HepG2 (cell line): ENCODE data around the gene KLHL11.

ENCODE experiments used
- CCAR2 ChIP-seq: fragments of 200-400 bp; formaldehyde crosslinking; optimal IDR thresholded peaks from 2 replicates; pipeline ENCODE3; 2018; ENCODE audit warnings: low read depth, mild to moderate bottlenecking, low read length, moderate library complexity
- EZH2 ChIP-seq: conservative IDR thresholded peaks from 2 replicates; pipeline ENCODE4 v1.6.1; 2012; ENCODE audit warnings: mild to moderate bottlenecking, low read depth, low read length, moderate library complexity
- KDM4B ChIP-seq: sonication (generic); formaldehyde crosslinking; IDR thresholded peaks from 2 replicates; pipeline ENCODE4 v1.4.0; 2020; ENCODE audit warnings: missing genetic modification reagents
- KDM5A ChIP-seq: fragments of 200-600 bp; sonication (generic); IDR thresholded peaks from 2 replicates; pipeline ENCODE4 v1.7.0; 2018; ENCODE audit warnings: antibody characterized with exemption, mild to moderate bottlenecking, low read length, borderline replicate concordance
- SRSF1 ChIP-seq: fragments of 200-400 bp; formaldehyde crosslinking; optimal IDR thresholded peaks from 2 replicates; pipeline ENCODE3; 2017; ENCODE audit warnings: mild to moderate bottlenecking, low read depth, low read length, moderate library complexity
- THAP7 ChIP-seq: sonication (generic); formaldehyde crosslinking; IDR thresholded peaks from 2 replicates; pipeline ENCODE4 v1.8.1; 2023; ENCODE audit warnings: mild to moderate bottlenecking, missing genetic modification reagents
- ZNF235 ChIP-seq: sonication (generic); formaldehyde crosslinking; IDR thresholded peaks from 2 replicates; pipeline ENCODE4 v1.8.1; 2023; ENCODE audit warnings: mild to moderate bottlenecking, missing genetic modification reagents, borderline replicate concordance
- ZNF24 ChIP-seq: fragments of 450-650 bp; IDR thresholded peaks from 2 replicates; pipeline ENCODE4 v1.6.1; 2017; ENCODE audit warnings: antibody characterized with exemption, mild to moderate bottlenecking

- TF ChIP-seq ZNF24 (no peak), KDM4B (peak; percentile 32; the same call in 1 of the 2 replicates), SRSF1 (peak; percentile 61), ZNF235 (CRISPR knock-in tag) (peak; percentile 93), CCAR2 (no peak), THAP7 (0 out of 2 replicates have a peak, but pooled peaks have one; percentile 20), EZH2 (no peak), KDM5A (peak; percentile 26)
Observed at GRCh38 chr17:41811549-41812380, 53.5 kb downstream of the KLHL11 start, which contains the start of gene P3H4.
